ENCODE measurements around the gene ZNF148. TPM values are rescaled to one million over a fixed set of nuclear protein-coding genes. Genes with fewer than 3 reads are reported as not detected.

Gene ZNF148
- total RNA-seq, 2 experiments from 2014 or later = 20.3 to 22.2 TPM

- Mint-ChIP-seq H3K4me1 (ENCODE audit: low read depth) (peaks cover 6% of the 10 kb centered on the region), H3K4me3 (no peak overlapping the region), H3K9me3 (no peaks in the 10 kb centered on the region), H3K36me3 (ENCODE audit: low read depth) (no peaks in the 10 kb centered on the region), H3K27me3 (ENCODE audit: low read depth) (peaks cover 4% of the 10 kb centered on the region), H3K27ac (no peak overlapping the region)
- intact Hi-C loops (cut with micrococcal nuclease) = no loop called here
- CTCF ChIA-PET = no interaction called here
- no peak for DNase-seq
Observed at GRCh38 chr3:125190786-125191185, 184.3 kb downstream of the ZNF148 start.

GRCh38 chr3:125189378-125190165 lies 185.6 kb downstream of the ZNF148 start:
- H3K4me3 Mint-ChIP-seq = no peak overlapping the region
- CTCF ChIA-PET = interaction anchor here (0.6 kb wide), 1 partner anchor 34 kb away, joined by 7 read pairs; no protein-coding TSS in a partner anchor
- H3K27me3 Mint-ChIP-seq (ENCODE audit: low read depth) = peaks cover 4% of the 10 kb centered on the region
- no peak for DNase-seq
- no peaks in the 10 kb centered on the region for H3K9me3 Mint-ChIP-seq
- H3K36me3 Mint-ChIP-seq (ENCODE audit: low read depth) = no peaks in the 10 kb centered on the region
- no peak overlapping the region for H3K27ac Mint-ChIP-seq
- peaks cover 6% of the 10 kb centered on the region for H3K4me1 Mint-ChIP-seq (ENCODE audit: low read depth)
- intact Hi-C loops (cut with micrococcal nuclease) = no loop called here

GRCh38 chr3:125188955-125189354 lies 186.2 kb downstream of the ZNF148 start:
- no peak for DNase-seq
- peaks cover 4% of the 10 kb centered on the region for H3K27me3 Mint-ChIP-seq (ENCODE audit: low read depth)

GRCh38 chr3:125187599-125187910 lies 187.6 kb downstream of the ZNF148 start:
- no peak overlapping the region for H3K4me3 Mint-ChIP-seq
- H3K27ac Mint-ChIP-seq = no peak overlapping the region
- intact Hi-C loops (cut with micrococcal nuclease) = no loop called here
- no peak for DNase-seq
- CTCF ChIA-PET = no interaction called here
- H3K9me3 Mint-ChIP-seq = no peaks in the 10 kb centered on the region
- H3K36me3 Mint-ChIP-seq (ENCODE audit: low read depth) = no peaks in the 10 kb centered on the region
- H3K4me1 Mint-ChIP-seq (ENCODE audit: low read depth) = peaks cover 6% of the 10 kb centered on the region
- H3K27me3 Mint-ChIP-seq (ENCODE audit: low read depth) = peaks cover 1% of the 10 kb centered on the region

More at GRCh38 chr3:125188955-125189354, 186.2 kb downstream of the ZNF148 start:
- Mint-ChIP-seq H3K27ac (no peak overlapping the region), H3K4me1 (ENCODE audit: low read depth) (peaks cover 6% of the 10 kb centered on the region), H3K4me3 (no peak overlapping the region), H3K9me3 (no peaks in the 10 kb centered on the region), H3K36me3 (ENCODE audit: low read depth) (no peaks in the 10 kb centered on the region)
- intact Hi-C loops (cut with micrococcal nuclease) = no loop called here
- CTCF ChIA-PET = interaction anchor here (0.6 kb wide), 1 partner anchor 34 kb away, joined by 7 read pairs; no protein-coding TSS in a partner anchor

GRCh38 chr3:125186800-125187598 lies 188.1 kb downstream of the ZNF148 start:
- intact Hi-C loops (cut with micrococcal nuclease) = no loop called here
- CTCF ChIA-PET = no interaction called here

GRCh38 chr3:125186261-125186787 lies 188.8 kb downstream of the ZNF148 start:
- no peak for DNase-seq
- no peaks in the 10 kb centered on the region for H3K36me3 Mint-ChIP-seq (ENCODE audit: low read depth)
- H3K27ac Mint-ChIP-seq = no peak overlapping the region
- no peak overlapping the region for H3K4me3 Mint-ChIP-seq
- H3K27me3 Mint-ChIP-seq (ENCODE audit: low read depth) = no peaks in the 10 kb centered on the region
- peaks cover 6% of the 10 kb centered on the region for H3K4me1 Mint-ChIP-seq (ENCODE audit: low read depth)
- CTCF ChIA-PET = no interaction called here
- intact Hi-C loops (cut with micrococcal nuclease) = no loop called here
- no peaks in the 10 kb centered on the region for H3K9me3 Mint-ChIP-seq

More at GRCh38 chr3:125186800-125187598, 188.1 kb downstream of the ZNF148 start:
- no peaks in the 10 kb centered on the region for H3K27me3 Mint-ChIP-seq (ENCODE audit: low read depth)
- H3K9me3 Mint-ChIP-seq = no peaks in the 10 kb centered on the region
- peaks cover 6% of the 10 kb centered on the region for H3K4me1 Mint-ChIP-seq (ENCODE audit: low read depth)
- no peak overlapping the region for H3K27ac Mint-ChIP-seq
- no peak for DNase-seq
- no peaks in the 10 kb centered on the region for H3K36me3 Mint-ChIP-seq (ENCODE audit: low read depth)
- no peak overlapping the region for H3K4me3 Mint-ChIP-seq

GRCh38 chr3:125185805-125186204 lies 189.3 kb downstream of the ZNF148 start:
- no peaks in the 10 kb centered on the region for H3K36me3 Mint-ChIP-seq (ENCODE audit: low read depth)
- H3K4me1 Mint-ChIP-seq (ENCODE audit: low read depth) = peaks cover 6% of the 10 kb centered on the region
- no peak overlapping the region for H3K4me3 Mint-ChIP-seq
- no peaks in the 10 kb centered on the region for H3K9me3 Mint-ChIP-seq
- CTCF ChIA-PET = no interaction called here
- no peak for DNase-seq
- no peaks in the 10 kb centered on the region for H3K27me3 Mint-ChIP-seq (ENCODE audit: low read depth)
- intact Hi-C loops (cut with micrococcal nuclease) = no loop called here
- H3K27ac Mint-ChIP-seq = no peak overlapping the region

GRCh38 chr3:125179884-125180240 lies 195.3 kb downstream of the ZNF148 start:
- DNase-seq = no peak
- Mint-ChIP-seq H3K4me1 (ENCODE audit: low read depth) (no peaks in the 10 kb centered on the region), H3K36me3 (ENCODE audit: low read depth) (no peaks in the 10 kb centered on the region), H3K4me3 (no peak overlapping the region), H3K27me3 (ENCODE audit: low read depth) (no peaks in the 10 kb centered on the region), H3K27ac (no peak overlapping the region), H3K9me3 (no peaks in the 10 kb centered on the region)
- intact Hi-C loops (cut with micrococcal nuclease) = no loop called here
- CTCF ChIA-PET = interaction anchor here (0.7 kb wide), 1 partner anchor 80 kb away, joined by 3 read pairs; no protein-coding TSS in a partner anchor

GRCh38 chr3:125179143-125179883 lies 195.8 kb downstream of the ZNF148 start:
- Mint-ChIP-seq H3K36me3 (ENCODE audit: low read depth) (no peaks in the 10 kb centered on the region), H3K4me1 (ENCODE audit: low read depth) (no peaks in the 10 kb centered on the region), H3K27me3 (ENCODE audit: low read depth) (no peaks in the 10 kb centered on the region), H3K27ac (no peak overlapping the region), H3K9me3 (no peaks in the 10 kb centered on the region), H3K4me3 (no peak overlapping the region)
- no peak for DNase-seq
- intact Hi-C loops (cut with micrococcal nuclease) = no loop called here
- CTCF ChIA-PET = interaction anchor here (0.7 kb wide), 1 partner anchor 81 kb away, joined by 3 read pairs; no protein-coding TSS in a partner anchor

GRCh38 chr3:125177746-125178145 lies 197.4 kb downstream of the ZNF148 start:
- no peak overlapping the region for H3K4me3 Mint-ChIP-seq
- intact Hi-C loops (cut with micrococcal nuclease) = no loop called here
- no peaks in the 10 kb centered on the region for H3K4me1 Mint-ChIP-seq (ENCODE audit: low read depth)
- no peaks in the 10 kb centered on the region for H3K27me3 Mint-ChIP-seq (ENCODE audit: low read depth)
- CTCF ChIA-PET = no interaction called here
- H3K27ac Mint-ChIP-seq = no peak overlapping the region
- peaks cover 2% of the 10 kb centered on the region for H3K9me3 Mint-ChIP-seq
- peaks cover 4% of the 10 kb centered on the region for H3K36me3 Mint-ChIP-seq (ENCODE audit: low read depth)
- no peak for DNase-seq
